Stimulated activated CD4-positive, alpha-beta T cell treated with anti-CD3 and anti-CD28 coated beads, Interleukin-15, amount 100 ng/mL, for 48 hours (primary cell): ENCODE results near the gene XPR1.

ENCODE experiments used
- DNase-seq, 2 donors: peaks; one replicate each; pipeline ENCODE4 v3.0.0-alpha.2; 2020; ENCODE audit warnings: low read depth in 2 of 2

Gene XPR1

GRCh38 chr1:180615493-180616290 is 16.1 kb upstream of the XPR1 start:
- DNase-seq = no peak

GRCh38 chr1:180616439-180616838 is 15.4 kb upstream of the XPR1 start:
- DNase-seq = no peak

GRCh38 chr1:180617774-180618395 is 13.9 kb upstream of the XPR1 start:
- no peak for DNase-seq

DNA sequence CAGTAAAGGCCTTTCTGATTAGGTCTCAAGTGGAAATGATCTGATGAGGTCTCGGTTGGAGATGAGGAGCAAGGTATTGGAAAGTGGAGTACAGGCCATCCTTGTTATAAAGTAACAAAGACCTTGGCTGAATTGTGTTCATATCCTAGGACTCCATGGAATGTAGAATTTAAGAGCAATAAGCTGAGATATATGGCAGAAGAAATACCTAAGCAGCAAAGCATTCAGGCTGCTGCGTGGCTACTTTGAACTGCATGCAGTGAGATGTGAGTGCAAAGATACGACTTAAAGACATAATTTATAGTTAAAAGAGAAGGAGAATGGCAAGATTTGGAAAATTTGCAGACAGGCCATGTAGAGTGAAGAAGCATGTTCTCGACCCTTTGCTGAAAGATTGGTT is 11.2 kb upstream of the XPR1 start:
- no peak for DNase-seq

DNA sequence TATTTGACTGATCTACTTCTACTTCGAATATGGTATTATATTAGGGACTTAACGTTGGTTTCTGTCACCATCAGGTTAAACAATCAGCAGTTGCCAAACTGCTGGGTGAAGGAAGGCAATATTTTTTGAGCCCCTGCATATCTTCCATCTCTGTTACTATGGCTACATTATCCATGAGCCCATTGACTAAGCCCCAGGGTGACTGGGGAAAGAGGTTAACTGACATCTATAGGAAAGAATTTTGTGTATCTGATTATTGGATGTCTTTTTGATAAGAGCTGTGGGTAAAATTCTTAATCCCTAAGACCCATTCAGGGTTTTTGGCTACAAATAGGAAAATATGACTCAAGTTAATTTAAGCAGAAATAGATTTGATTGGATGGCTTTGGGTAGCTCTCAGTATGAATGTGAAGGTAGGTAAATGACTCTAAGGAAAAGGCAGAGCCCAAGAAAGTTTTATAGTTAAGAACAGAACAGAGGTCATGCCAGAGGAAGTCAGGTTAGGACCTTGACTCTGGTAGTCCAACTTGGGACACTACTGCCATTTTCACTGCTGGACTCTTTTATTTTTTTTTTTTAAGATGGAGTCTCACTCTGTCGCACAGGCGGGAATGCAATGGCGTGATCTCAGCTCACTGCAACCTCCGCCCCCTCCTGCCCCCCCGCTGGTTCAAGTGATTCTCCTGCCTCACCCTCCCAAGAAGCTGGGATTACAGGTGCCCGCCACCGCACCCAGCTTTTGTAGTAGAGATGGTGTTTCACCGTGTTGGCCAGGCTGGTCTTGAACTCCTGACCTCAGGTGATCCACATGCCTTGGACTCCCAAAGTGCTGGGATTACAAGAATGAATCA is 8.9 kb upstream of the XPR1 start:
- no peak for DNase-seq

GRCh38 chr1:180623579-180624347 is 8.1 kb upstream of the XPR1 start:
- no peak for DNase-seq

DNA sequence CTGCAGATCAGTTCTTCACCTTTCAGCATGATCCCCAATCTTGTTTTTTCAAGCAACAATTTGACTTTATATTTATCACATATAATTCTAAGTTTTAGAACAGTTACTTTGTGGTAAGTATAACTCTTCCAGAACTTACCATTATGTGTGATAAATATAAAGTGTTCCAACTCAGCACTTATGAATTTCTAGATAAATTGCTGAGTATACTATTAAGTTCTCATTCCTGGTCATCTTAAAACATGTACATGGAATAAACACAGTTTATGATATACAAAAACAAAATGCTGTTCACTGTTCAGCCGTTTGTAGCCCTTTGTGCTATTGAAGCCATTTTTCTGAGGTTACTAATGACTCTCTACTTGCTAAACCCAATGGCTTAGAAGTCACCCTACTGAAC is 5.1 kb upstream of the XPR1 start:
- no peak for DNase-seq

DNA sequence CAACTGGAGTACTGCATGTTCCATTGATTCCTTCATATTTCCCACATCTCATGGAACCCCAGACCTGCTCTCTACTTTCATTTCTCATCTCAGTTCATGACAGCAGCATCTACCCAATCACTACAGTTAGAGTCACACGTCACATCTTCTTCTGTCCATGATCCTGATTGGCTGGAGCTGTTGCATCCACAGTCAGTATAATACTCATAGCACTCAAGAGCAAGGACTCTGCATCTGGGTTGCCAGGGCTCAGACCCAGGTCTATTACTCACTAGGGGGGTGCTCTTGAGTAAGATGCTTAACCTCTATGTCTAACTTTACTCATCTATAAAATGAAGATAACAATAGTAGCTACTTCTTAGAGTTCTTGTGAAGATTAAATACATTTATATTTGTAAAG is 4.4 kb upstream of the XPR1 start:
- DNase-seq = no peak

DNA sequence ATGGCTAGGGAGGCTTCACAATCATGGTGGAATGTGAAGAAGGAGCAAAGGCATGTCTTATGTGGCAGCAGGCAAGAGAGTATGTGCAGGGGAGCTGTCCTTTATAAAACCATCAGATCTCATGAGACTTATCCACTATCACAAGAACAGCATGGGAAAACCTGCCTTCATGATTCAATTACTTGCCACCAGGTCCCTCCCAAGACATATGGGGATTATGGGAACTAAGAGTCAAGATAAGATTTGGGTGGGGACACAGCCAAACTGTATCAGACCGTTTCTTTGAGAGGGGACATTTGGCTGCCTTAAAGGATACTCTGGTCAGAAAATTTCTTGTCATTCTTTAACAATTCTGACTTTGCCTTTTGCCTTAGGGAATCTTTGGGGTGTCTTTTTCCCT is 3.2 kb upstream of the XPR1 start:
- DNase-seq = no peak

DNA sequence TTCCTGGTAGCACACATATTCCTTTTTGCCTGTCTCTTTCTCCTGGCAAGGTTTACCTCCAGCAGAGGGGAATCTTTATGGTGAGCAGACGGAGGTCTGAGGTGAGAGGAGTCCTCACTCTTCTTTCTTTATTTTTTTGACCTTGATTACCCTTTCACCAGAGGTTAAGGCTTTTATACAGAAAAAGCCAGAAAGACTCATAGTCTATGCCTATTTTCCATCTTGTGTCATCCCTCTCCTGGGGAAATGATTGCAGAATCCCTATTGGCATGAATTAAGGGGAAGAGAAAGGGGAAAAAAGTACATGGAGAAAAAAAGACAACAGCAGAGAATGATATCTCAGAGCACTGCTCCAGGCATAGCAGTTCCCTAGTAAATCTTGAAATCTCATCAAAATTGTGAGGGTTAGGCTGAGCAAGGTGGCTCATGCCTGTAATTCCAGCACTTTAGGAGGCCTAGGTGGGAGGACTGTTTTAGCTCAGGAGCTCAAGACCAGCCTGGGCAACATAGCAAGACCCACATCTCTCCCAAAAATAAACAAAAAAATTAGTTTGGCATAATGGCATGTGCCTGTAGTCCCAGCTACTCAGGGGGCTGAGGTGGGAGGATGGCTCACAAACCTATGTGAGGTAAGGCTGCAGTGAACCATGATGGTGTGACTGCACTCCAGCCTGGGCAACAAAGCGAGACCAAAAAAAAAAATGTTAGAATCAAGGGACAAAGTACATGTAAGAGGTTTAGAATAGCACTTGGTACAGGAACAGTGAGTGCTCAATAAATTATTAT is 1.2 kb upstream of the XPR1 start:
- no peak for DNase-seq

- no peak for DNase-seq
These were observed 542 bp upstream of the XPR1 start for GRCh38 chr1:180631194-180631765.

DNA sequence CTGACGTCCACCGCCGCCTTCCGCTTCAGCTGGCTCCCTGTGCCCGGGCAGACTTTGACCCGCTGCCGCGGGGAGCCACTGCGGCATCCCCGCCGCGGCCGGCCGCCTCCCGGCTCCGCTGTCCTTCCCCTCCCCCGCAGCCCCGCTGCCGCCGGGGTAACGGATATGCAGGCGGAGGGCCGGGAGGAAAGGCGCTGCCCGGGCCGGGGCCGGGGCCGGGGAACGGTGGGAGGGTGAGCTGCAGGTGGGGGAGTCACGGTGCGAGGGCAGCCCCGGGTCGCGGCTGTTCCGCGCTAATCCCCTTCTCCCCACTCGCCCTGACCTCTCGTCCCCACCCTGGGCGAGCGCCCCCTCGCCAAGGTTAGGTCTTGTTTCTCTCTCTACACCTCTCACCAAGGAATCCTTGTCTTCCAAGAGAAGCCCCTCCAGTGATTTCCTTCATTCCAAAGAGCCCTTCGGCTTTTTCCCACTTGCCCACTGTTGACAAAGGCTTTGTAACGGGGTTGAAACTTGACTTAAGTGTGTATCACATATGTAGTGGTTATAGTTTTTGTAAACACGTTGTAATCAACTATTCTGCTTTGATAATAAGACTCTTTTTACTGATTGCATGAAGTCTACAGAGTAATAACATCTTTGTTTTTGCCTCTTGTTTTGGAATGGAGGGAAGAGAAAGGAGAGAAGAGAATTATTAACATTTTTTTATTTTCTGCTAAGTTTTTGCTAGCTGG is 669 bp downstream of the XPR1 start:
- DNase-seq = peak; percentile 34 to 44

GRCh38 chr1:180633057-180634056 is 1.5 kb downstream of the XPR1 start:
- DNase-seq = no peak

DNA sequence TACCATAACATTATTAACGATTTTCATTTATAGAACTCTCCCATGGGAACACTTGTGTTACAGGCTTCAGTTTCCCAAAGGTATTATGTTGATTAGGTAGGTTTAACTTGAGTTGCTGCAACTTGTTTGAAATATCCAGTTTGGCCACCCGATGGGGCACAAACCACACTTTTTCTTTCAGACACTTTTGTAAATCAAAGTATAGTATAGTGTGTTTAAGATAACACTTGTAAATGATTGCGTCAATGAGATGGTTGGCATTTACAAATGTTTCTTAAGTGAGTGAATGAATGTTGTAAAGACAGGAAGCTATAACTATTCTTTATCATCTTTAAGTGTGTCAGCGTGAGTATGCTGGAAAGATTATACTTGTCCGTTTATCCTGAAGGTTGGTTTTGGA is 4.3 kb downstream of the XPR1 start:
- DNase-seq = no peak

- no peak for DNase-seq
These were observed 8.0 kb downstream of the XPR1 start for GRCh38 chr1:180639871-180640270.

DNA sequence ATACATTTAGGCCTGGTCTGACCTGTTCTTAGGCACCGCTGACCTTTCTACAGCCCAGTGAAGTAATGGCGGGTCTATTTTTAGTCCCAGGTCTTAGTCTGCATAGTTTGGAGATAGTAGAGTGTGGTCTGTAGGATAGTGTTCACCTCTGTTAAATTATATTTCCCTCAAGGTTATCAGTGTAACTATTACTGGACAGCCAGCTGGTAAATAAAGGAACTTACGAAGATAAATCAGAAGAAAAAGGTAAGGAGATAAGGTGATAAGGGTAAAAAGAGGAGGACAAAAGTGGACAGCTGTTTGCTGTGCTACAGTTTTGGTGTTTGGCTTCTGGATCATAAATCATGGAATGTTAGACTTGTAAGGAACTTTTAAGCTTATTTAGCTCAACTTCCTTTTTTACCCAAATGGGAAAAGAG is 8.7 kb downstream of the XPR1 start:
- DNase-seq = no peak

GRCh38 chr1:180641662-180642061 is 9.8 kb downstream of the XPR1 start:
- DNase-seq = no peak

DNA sequence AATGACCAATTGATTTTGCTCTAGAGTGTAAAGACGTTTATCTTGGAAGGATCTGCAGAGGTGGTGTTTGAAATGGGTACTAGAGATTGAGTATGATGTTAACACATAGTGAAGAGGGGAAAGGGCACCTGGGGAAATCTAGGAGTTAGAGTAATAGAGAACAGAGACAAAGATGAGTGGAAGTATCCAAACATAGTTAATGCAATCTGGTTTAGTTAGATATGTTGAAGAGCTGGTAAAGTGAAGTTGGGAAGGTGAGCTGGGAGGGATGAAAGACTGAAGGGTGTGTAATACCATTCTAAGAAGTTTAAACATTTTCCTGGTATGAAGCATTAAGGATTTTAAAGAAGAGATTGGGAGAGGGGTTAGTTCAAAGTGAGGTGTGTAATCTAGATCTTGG is 11.0 kb downstream of the XPR1 start:
- DNase-seq = no peak

- DNase-seq = no peak
These were observed 11.9 kb downstream of the XPR1 start for GRCh38 chr1:180643693-180644092.
